DOHH2 (cell line): Measurements from ENCODE around the gene DNMT1.

Source experiments
- EZH2phosphoT487 ChIP-seq: fragments of 200-600 bp; sonication (generic); IDR thresholded peaks from 2 replicates; pipeline ENCODE4 v1.6.1; 2017; ENCODE audit warnings: borderline replicate concordance, mild to moderate bottlenecking, antibody characterized with exemption, low read length, moderate library complexity, mixed read lengths
- TF ChIP-seq, protein P1 (sequence below): fragments of 200-600 bp; sonication (generic); IDR thresholded peaks from one replicate; pipeline ENCODE4 v1.5.1; 2014; ENCODE audit warnings: antibody characterized with exemption, mild to moderate bottlenecking, low read depth, low read length; ENCODE audit not compliant: poor library complexity, severe bottlenecking

DNA sequence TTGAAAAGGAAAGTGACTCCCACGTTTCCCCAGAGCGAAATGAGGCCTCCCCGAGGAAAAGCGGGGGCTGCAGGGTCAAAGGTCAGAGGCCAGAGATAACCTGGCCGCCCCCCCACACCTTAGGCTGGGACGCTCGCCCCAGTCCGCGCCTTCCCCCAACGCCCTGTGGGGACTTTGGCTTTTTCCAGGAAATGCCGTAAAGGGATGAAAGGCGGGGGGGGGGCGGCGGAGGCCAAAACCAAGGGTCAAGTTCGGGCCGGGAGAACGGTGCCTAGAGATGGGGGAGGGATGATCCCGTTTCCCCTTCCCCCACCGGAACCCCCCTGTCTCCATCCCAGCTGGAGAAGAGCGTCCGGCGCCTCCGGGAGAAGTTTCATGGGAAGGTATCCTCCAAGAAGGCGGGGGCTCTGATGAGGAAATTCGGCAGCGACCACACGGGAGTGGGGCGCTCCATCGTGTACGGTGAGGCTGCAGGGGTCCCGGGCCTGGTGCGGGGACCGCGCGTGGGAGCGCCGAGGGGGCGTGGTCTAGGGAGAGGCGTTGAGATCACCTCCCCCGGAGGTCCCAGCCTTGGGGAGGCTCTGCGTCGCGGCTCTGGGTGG, 108.1 kb downstream of the DNMT1 start:
- TF ChIP-seq, protein P1, sequence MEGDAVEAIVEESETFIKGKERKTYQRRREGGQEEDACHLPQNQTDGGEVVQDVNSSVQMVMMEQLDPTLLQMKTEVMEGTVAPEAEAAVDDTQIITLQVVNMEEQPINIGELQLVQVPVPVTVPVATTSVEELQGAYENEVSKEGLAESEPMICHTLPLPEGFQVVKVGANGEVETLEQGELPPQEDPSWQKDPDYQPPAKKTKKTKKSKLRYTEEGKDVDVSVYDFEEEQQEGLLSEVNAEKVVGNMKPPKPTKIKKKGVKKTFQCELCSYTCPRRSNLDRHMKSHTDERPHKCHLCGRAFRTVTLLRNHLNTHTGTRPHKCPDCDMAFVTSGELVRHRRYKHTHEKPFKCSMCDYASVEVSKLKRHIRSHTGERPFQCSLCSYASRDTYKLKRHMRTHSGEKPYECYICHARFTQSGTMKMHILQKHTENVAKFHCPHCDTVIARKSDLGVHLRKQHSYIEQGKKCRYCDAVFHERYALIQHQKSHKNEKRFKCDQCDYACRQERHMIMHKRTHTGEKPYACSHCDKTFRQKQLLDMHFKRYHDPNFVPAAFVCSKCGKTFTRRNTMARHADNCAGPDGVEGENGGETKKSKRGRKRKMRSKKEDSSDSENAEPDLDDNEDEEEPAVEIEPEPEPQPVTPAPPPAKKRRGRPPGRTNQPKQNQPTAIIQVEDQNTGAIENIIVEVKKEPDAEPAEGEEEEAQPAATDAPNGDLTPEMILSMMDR: no peak
- no peak for TF ChIP-seq EZH2phosphoT487
